Dedifferentiated amniotic fluid mesenchymal stem cell (primary cell): ENCODE results near the gene ASCC1.

Experiments used
- DNase-seq: peaks from one replicate; pipeline ENCODE4 v3.0.0-alpha.2; 2016; ENCODE audit errors: extremely low spot score

Gene ASCC1

GRCh38 chr10:72097448-72098300, 118.4 kb downstream of the ASCC1 start:
- peak; percentile 67 for DNase-seq

GRCh38 chr10:72096115-72097000, 119.7 kb downstream of the ASCC1 start:
- DNase-seq = peak; percentile 45

GRCh38 chr10:72095195-72095594, 120.9 kb downstream of the ASCC1 start:
- no peak for DNase-seq

DNA sequence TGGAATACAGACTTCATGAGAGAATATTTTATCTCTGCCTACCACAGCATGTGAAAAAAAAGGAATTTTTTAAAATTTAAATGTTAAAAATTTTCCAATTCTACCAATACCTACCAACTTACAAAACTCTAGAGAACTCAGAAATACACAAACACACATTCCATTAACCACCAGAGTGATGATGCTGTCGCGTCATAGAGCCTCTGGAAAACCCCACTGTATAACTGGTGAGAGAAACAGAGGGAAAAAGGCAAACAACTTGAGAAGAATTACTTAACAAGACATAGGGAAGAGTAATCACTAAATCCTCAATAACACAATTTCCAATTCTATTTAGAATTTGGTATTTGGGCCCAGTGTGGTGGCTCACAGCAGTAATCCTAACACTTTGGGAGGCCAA, 121.5 kb downstream of the ASCC1 start:
- no peak for DNase-seq

GRCh38 chr10:72093450-72093849, 122.6 kb downstream of the ASCC1 start:
- no peak for DNase-seq

GRCh38 chr10:72092987-72093386, 123.1 kb downstream of the ASCC1 start:
- no peak for DNase-seq

- DNase-seq = no peak
Measured at GRCh38 chr10:72092171-72092924, 123.7 kb downstream of the ASCC1 start.

DNA sequence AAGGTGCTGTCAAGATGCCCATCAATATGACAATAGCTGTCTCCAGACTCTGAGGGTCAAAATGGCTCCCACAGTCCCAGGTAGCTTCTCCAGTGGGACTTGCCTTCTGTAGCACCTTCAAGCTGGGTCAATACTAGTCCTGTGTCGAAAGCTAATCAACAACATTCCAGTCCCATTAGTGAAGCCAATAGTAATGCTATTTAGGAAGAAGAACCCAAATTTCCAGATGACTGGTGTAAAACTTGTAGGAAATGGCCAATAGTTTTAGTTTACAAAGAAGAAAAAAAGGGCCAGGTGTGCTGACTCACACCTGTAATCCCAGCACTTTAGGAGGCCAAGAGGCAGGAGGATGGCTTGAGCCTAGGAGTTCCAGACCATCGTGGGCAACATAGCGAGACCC, 125.8 kb downstream of the ASCC1 start:
- no peak for DNase-seq

DNA sequence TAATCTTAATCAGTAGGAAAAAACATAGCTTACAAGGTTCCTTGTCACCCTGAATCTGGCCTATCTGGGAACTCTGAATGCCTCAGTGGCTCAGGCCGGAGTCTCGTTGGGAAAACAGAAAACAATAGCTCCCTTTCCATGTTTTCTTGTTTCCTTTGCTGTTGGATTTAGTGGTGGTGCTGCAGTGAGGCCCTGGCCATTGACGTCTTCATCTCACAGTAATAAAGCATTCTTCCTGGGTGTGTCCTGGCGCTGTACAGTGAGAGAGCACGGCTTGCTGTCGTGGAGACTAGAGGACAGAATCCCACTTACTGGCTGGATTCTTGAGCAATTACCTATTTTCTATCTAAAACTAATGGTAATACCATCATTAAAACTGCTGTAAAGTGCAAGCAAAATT, 126.5 kb downstream of the ASCC1 start:
- no peak for DNase-seq

DNA sequence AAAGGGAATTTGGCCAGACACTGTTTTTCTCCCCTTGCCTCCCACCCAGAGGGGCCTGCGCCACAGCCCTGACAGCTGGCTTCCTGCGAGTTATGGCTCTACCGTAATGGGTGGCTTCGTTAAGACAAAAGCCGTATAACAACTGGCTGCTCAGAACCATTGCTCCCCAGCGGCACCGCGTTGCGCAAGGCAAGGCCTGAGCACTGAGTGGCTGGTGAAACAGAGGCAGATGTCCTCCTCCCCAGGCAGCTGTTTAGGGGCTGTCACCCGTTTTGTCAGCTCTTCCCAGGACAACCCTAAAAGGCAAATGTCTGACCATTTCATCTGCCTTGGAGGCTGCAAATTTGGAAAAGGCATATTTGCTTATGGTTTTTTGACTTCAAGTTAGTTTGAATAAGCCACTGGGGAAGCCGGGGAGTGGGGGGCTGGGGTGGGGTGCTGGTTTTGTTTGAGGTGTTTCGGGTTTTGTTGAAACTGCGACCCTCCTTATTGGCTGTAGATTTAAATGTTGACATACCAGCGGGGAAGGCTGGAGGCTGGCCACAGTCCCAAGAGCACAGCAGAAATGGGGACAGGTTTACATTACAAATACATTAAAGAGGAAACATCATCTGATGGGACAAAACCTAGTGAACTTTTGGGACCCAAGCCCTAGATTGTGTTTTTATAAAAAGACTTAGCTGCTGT, 127.0 kb downstream of the ASCC1 start:
- DNase-seq = no peak

DNA sequence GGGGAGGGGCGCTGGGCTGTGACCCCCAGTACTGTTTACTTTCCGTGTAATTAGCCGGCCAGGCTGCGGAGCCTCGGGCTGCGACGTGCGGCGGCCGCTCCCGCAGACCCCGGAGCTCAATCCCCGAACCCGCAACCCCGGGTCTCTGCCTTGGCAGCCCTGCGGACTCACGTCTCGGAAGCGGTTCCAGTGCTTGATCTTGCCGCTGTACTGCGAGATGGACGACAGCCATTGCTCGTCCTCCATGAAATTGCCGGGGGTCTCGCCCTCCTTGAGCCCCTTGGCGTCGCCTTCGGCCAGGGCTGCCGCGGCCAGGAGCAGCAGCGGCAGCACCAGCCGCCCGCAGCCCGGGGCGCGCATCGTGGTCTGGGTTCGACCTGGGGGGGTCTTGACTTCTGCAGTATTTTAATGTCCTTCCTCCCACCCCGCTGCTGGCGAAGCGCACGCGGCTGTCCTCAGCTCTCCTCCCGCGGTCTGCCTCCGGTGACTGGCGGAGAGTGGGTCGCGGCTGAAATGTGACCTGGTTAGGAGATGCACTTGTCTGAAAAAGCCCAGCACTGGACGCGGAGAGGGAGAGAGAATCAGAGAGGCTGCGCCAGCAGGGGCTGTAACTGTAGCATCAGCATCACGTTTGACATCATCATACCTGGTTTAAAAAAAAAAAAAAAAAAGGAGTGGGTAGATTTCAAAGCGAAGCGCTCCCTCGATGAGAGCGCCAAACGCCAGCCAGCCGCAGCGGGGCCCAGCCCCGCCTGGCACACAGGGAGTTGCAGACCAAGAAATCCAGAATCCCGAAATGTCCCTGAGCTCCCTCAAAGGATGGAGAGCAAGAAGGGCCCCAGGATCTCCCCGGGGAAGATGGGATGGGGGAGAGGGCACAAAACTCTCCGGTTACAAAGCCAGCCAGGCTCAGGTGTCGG, 127.8 kb downstream of the ASCC1 start, which contains the start of gene SPOCK2:
Gene SPOCK2 (minus strand): TSS at position 583 of the 920 bp plus-strand sequence. CDS start 223 bp downstream, at position 360.
- no peak for DNase-seq

- no peak for DNase-seq
Measured at GRCh38 chr10:72087392-72087968, 128.6 kb downstream of the ASCC1 start.

DNA sequence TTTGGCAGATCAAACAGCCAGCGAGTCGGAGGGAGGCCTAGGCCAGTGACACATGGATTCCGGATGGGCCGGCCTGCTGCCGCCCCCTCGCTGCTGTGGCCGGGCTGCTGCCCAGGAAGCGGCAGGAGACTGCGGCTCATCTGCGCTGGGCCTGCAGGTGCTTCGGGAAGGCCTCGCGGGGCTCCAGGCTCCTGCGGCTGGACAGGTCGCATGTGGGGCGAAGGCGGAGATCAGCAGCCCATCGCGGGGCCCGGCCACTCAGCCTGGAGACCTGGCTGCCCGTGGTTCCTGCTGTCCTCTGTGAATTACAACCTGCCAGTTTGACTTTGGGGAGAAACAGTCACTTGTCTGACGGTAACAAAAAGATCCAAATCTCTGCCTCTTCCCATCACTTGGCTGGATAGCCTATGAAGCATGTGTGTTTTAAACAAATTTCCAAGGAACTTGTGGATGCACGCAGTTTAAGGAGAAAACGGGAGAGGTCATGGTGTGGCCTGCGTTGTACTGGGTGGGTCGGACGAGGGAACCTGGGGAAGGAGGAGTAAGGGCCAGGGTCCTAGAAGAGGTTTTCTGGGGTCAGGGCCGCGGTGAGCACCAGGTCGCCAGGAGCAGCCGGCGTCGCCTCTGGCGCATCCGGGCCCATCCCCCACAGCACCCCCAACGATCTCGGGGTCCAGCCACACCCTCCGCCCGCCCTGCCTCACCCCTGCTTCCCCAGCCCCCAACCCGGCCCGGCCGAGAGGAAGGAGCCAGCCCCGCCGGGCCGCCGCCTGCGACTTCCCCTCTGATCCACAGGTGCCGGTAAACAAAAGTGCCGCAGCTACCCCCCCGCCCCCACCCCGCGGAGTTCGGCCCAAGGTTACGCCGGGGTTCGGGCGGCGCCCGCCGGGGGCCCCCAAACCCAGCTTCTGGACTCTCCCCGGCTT, 129.3 kb downstream of the ASCC1 start:
- DNase-seq = no peak

DNA sequence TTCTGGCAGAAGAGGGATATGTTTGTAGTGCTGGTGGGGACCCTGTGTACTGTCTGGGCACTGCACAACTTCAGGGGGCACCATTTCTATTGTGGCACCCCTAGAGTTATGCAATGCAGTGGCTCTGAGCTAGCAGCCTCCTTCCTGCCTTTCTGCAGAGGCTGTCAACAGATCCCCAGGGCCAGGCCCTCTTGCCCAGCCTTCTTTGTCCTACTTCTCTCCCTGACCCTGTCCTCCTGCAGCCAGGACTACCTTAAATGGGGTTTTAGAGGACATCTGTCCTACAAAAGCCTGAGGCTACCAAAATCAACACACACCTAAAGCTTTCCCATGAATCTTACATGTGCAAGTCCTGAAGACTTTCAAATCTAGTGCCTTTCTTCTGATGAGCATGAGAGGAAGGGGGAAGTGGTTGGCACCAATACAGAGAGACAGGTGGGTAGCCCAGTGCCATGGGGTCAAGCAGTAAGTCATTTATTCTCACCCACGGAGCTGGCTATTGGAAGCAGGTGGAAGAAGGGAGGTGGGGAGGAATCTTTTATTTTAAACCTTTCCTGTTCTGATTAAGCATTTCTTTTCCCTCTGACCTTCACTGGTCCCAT, 130.1 kb downstream of the ASCC1 start:
- DNase-seq = no peak

DNA sequence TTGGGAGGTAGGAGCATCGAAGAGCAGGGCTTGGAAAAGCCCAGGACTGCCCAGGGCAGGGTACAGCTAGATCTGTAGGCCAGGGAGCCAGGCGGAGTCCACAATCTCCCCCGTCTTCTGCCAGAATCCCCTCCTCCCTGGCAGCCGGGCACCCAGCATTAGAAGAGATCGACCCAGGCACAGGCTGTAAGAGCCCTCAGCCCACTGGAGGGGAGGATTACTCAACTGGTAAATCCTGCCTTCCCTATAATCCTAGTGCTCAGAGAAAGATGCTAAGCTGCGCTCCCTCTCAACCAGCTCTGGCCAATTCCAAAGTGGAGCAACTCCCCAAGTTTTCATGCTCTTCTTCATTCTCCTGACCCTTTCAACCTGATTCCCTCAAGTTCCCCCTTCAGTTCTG, 130.9 kb downstream of the ASCC1 start:
- DNase-seq = no peak

DNA sequence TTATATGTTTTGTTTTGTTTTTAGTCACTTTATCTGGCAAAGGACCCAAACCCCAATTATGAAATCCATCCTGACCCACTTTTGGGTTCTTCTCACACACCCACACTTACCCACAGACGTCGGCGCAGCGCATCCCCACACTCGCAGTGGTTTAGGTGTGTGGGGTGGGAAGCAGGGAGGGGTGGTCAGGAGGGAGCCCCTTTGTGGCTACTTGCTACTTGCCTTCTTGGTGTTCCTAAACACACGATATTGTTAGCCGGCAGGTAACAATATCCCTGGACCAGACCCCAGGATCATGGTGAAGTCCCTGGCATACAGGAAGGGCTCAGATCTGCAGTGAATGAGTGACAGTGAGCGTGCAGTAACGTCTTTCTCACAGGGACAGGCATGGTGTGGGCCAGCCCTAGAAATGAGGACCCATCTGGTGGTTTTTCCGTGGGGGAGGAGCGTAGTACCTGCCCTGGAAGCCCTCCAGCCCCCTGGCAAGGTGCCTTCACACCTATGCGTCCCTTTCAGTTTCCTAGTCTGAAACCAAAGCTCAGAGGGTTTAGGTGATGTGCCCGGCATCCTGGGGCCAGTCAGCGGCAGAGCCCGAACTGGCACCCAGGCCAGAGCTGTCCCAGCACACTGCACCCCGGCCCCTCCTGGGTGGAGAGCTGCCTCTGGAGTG, 132.2 kb downstream of the ASCC1 start:
- no peak for DNase-seq

- DNase-seq = no peak
Measured at GRCh38 chr10:72082856-72083789, 133.0 kb downstream of the ASCC1 start.
